HL-60/S4 treated with retinoic acid at 250 ng/mL for 4 days and 3 days (cell line): ENCODE results near the gene PTHLH.

Experiments
- in situ Hi-C: fragments of 300-500 bp; cut with MboI; formaldehyde crosslinking; loops from 2 replicates; pipeline ENCODE4 v1.7.0; 2022; ENCODE audit warnings: low sequenced_read_pairs

The PTHLH gene

GRCh38 chr12:27975222-27976136 lies 2.9 kb upstream of the PTHLH start:
- in situ Hi-C loops, result no loop called here

- in situ Hi-C loops, result no loop called here
Measured at GRCh38 chr12:27974735-27975221, 2.2 kb upstream of the PTHLH start.

GRCh38 chr12:27973487-27973890 lies 956 bp upstream of the PTHLH start:
- in situ Hi-C loops, result no loop called here

GRCh38 chr12:27971606-27972005 lies 927 bp downstream of the PTHLH start:
- in situ Hi-C loops, result no loop called here

GRCh38 chr12:27971121-27971489 lies 1.4 kb downstream of the PTHLH start:
- in situ Hi-C loops, result no loop called here

GRCh38 chr12:27970401-27971120 lies 2.0 kb downstream of the PTHLH start:
- in situ Hi-C loops, result no loop called here

GRCh38 chr12:27969624-27970400 lies 2.7 kb downstream of the PTHLH start:
- in situ Hi-C loops, result no loop called here

GRCh38 chr12:27968972-27969623 lies 3.4 kb downstream of the PTHLH start:
- in situ Hi-C loops, result no loop called here

- in situ Hi-C loops, result no loop called here
Measured at GRCh38 chr12:27967551-27968054, 4.9 kb downstream of the PTHLH start.

- in situ Hi-C loops, result no loop called here
Measured at GRCh38 chr12:27966870-27967269, 5.7 kb downstream of the PTHLH start.

GRCh38 chr12:27965966-27966365 lies 6.6 kb downstream of the PTHLH start:
- in situ Hi-C loops, result no loop called here

- in situ Hi-C loops, result no loop called here
Measured at GRCh38 chr12:27965411-27965810, 7.1 kb downstream of the PTHLH start.

GRCh38 chr12:27964123-27964522 lies 8.4 kb downstream of the PTHLH start:
- in situ Hi-C loops, result no loop called here

- in situ Hi-C loops, result no loop called here
Measured at GRCh38 chr12:27960821-27961220, 11.7 kb downstream of the PTHLH start.

GRCh38 chr12:27958675-27959074 lies 13.9 kb downstream of the PTHLH start:
- in situ Hi-C loops, result no loop called here

GRCh38 chr12:27957366-27957765 lies 15.2 kb downstream of the PTHLH start:
- in situ Hi-C loops, result no loop called here

GRCh38 chr12:27953817-27954216 lies 18.7 kb downstream of the PTHLH start:
- in situ Hi-C loops, result no loop called here

- in situ Hi-C loops, result no loop called here
Measured at GRCh38 chr12:27953348-27953747, 19.2 kb downstream of the PTHLH start.

GRCh38 chr12:27952510-27952909 lies 20.0 kb downstream of the PTHLH start:
- in situ Hi-C loops, result no loop called here

GRCh38 chr12:27951898-27952297 lies 20.6 kb downstream of the PTHLH start:
- in situ Hi-C loops, result no loop called here
